ENCODE measurements around the gene ACOT7.
"Not testable (repeated sequence)": the region's sequence is repeated elsewhere in the genome, so short reads cannot be mapped to it uniquely, and the experiment has no call there.

Gene ACOT7

DNA sequence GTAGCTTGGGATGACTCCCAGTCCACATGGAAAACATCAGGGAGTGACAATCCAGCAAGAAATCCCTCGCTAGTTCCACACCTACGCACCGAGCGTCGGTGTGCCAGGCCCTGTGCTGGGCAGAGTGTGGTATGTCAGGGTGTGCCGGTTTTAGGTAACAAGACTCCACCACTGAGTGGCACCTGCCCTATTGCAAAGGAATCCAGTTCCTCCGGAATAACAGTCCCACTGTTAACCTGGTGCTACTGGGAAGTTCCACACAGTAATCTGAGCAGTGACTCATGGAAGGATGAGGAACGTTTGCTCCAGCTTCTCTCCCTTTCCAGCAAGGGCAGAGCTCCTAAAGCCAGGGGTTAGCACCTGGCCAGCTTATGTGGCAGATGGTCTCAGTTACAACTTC lies 173.3 kb downstream of the ACOT7 start:
- Histone ChIP-seq H3K36me3 (ENCODE audit: control insufficient read depth in 1 of 2, insufficient read depth in 2 of 2, low read length in 2 of 2) (peaks cover 17 to 44% of the 10 kb centered on the region in 2 donors), H3K4me3 (ENCODE audit: low read depth in 1 of 2, low read length in 2 of 2) (no peak overlapping the region), H3K9me3 (ENCODE audit: control insufficient read depth in 1 of 2, low read length in 2 of 2) (no peaks in the 10 kb centered on the region), H3K27ac (ENCODE audit: low read depth, low read length) (no peak overlapping the region), H3K9ac (ENCODE audit: low read depth in 1 of 2, low read length in 2 of 2) (no peak overlapping the region), H3K27me3 (ENCODE audit: control insufficient read depth in 1 of 2, insufficient read depth in 2 of 2, low read length in 2 of 2) (no peaks in the 10 kb centered on the region), H3K4me1 (ENCODE audit: control insufficient read depth in 1 of 2, insufficient read depth in 2 of 2, low read length in 2 of 2) (no peaks in the 10 kb centered on the region)

- not testable (repeated sequence) for H3K4me3 ChIP-seq (ENCODE audit: low read depth in 1 of 2, low read length in 2 of 2); H3K9me3 ChIP-seq (ENCODE audit: control insufficient read depth in 1 of 2, low read length in 2 of 2); H3K9ac ChIP-seq (ENCODE audit: low read depth in 1 of 2, low read length in 2 of 2); H3K27me3 ChIP-seq (ENCODE audit: control insufficient read depth in 1 of 2, insufficient read depth in 2 of 2, low read length in 2 of 2); H3K27ac ChIP-seq (ENCODE audit: low read depth, low read length); H3K4me1 ChIP-seq (ENCODE audit: control insufficient read depth in 1 of 2, insufficient read depth in 2 of 2, low read length in 2 of 2)
- H3K36me3 ChIP-seq (ENCODE audit: control insufficient read depth in 1 of 2, insufficient read depth in 2 of 2, low read length in 2 of 2) = peaks cover 12 to 38% of the 10 kb centered on the region in 2 donors
These were observed 173.9 kb downstream of the ACOT7 start for GRCh38 chr1:6219641-6220040.

DNA sequence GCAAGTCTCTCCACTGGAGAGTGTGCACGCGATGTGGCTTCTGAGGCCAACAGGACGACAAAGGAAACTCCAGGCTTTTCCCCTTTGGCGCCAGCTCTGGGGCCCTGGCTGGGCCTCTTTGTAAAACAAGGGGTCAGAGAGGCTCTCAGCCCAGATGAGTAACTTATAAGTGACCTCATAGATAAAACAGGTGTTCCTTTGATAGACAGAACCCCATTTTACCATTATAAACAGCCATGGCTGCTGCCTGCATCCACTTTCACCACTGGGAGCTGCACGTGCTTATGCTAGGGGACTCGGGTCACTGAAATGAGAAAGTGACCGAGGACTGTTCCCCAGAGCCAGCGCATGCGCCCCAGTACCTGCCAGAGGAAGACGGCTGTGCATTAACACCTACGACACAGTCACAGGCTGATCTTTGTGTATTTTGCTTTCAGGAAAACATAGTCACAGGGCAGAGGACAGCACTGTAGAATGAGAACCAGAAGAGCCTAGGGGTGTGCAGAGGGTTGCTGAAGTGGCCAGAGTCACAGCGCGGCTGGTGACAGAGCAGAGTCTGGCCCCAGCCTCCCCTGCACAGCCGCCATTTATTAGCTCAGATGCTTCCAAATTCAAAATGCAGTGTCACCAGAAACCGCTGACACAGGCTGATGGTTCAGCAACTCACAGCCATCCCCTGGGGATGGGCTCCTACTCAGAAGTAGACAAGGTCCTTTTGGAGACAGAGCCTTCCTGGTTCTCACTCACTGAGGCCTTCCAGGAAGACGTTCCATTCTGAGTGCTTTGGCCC lies 175.0 kb downstream of the ACOT7 start:
- peaks cover 1 to 27% of the 10 kb centered on the region in 2 donors for H3K36me3 ChIP-seq (ENCODE audit: control insufficient read depth in 1 of 2, insufficient read depth in 2 of 2, low read length in 2 of 2)
- H3K27ac ChIP-seq (ENCODE audit: low read depth, low read length) = no peak overlapping the region
- no peaks in the 10 kb centered on the region for H3K4me1 ChIP-seq (ENCODE audit: control insufficient read depth in 1 of 2, insufficient read depth in 2 of 2, low read length in 2 of 2)
- H3K4me3 ChIP-seq (ENCODE audit: low read depth in 1 of 2, low read length in 2 of 2) = no peak overlapping the region
- H3K9me3 ChIP-seq (ENCODE audit: control insufficient read depth in 1 of 2, low read length in 2 of 2) = no peaks in the 10 kb centered on the region
- H3K9ac ChIP-seq (ENCODE audit: low read depth in 1 of 2, low read length in 2 of 2) = no peak overlapping the region
- no peaks in the 10 kb centered on the region for H3K27me3 ChIP-seq (ENCODE audit: control insufficient read depth in 1 of 2, insufficient read depth in 2 of 2, low read length in 2 of 2)

Measured in duodenal mucosa (tissue), 2 donors.